Keratinocyte (primary cell): ENCODE results near the gene DCAF15. TPM values are rescaled to one million over a fixed set of nuclear protein-coding genes. Genes with fewer than 3 reads are reported as not detected.

Experiments
- DNase-seq: peaks from one replicate; pipeline ENCODE4 v3.0.0-alpha.2; 2011; ENCODE audit warnings: low read depth, missing footprints, low spot score
- FAIRE-seq: peaks from 2 replicates; lab custom pipeline; 2011; peaks lifted over from hg19 to GRCh38; lab: Jason Lieb, UNC
- H2AFZ ChIP-seq: 2 replicates; pipeline ENCODE4 v1.6.0; 2012; ENCODE audit warnings: low read length, control low read depth, inconsistent platforms; ENCODE audit not compliant: control insufficient read depth
- H3K27ac ChIP-seq: 2 replicates; pipeline ENCODE4 v1.5.1; 2011; ENCODE audit warnings: low read length; ENCODE audit not compliant: control insufficient read depth, insufficient read depth
- H3K27me3 ChIP-seq: 3 replicates; pipeline ENCODE4 v1.6.0; 2011; ENCODE audit warnings: low read length; ENCODE audit not compliant: control insufficient read depth, insufficient read depth; ENCODE audit errors: extremely low read depth
- H3K36me3 ChIP-seq, 2 experiments: 2 replicates in 1 of 2; 3 replicates in 1 of 2; pipeline ENCODE4 v1.5.1; 2011; ENCODE audit warnings: low read length in 2 of 2, mild to moderate bottlenecking in 1 of 2; ENCODE audit not compliant: control insufficient read depth in 2 of 2, insufficient read depth in 2 of 2; ENCODE audit errors: extremely low read depth in 1 of 2
- H3K4me1 ChIP-seq: 3 replicates; pipeline ENCODE4 v1.5.1; 2011; ENCODE audit warnings: low read length; ENCODE audit not compliant: control insufficient read depth, insufficient read depth; ENCODE audit errors: extremely low read depth
- H3K4me2 ChIP-seq: 3 replicates; pipeline ENCODE4 v1.6.0; 2011; ENCODE audit warnings: low read depth, low read length; ENCODE audit not compliant: control insufficient read depth, insufficient read depth; ENCODE audit errors: extremely low read depth
- H3K4me3 ChIP-seq, 3 experiments: fragments of 200-600 bp in 1 of 3; sonication (generic) in 1 of 3; 2 replicates in 2 of 3; 3 replicates in 1 of 3; pipeline ENCODE4 v1.5.1; 2011 to 2016; ENCODE audit warnings: low read length in 3 of 3, mild to moderate bottlenecking in 3 of 3, control low read depth in 2 of 3, inconsistent platforms in 1 of 3, low read depth in 1 of 3, mixed read lengths in 1 of 3, mixed run types in 1 of 3, moderate library complexity in 1 of 3; ENCODE audit not compliant: control insufficient read depth in 2 of 3, insufficient read depth in 2 of 3; ENCODE audit errors: extremely low read depth in 1 of 3
- H3K79me2 ChIP-seq: 2 replicates; pipeline ENCODE4 v1.6.0; 2012; ENCODE audit warnings: low read length; ENCODE audit not compliant: control insufficient read depth, insufficient read depth
- H3K9ac ChIP-seq: 3 replicates; pipeline ENCODE4 v1.6.0; 2011; ENCODE audit warnings: low read length; ENCODE audit not compliant: control insufficient read depth, insufficient read depth; ENCODE audit errors: extremely low read depth
- H3K9me1 ChIP-seq: 3 replicates; pipeline ENCODE4 v1.6.0; 2011; ENCODE audit warnings: low read length; ENCODE audit not compliant: control insufficient read depth, insufficient read depth; ENCODE audit errors: extremely low read depth
- H3K9me3 ChIP-seq: 2 replicates; pipeline ENCODE4 v1.5.1; 2012; ENCODE audit warnings: low read depth, low read length; ENCODE audit not compliant: control insufficient read depth
- H4K20me1 ChIP-seq: 3 replicates; pipeline ENCODE4 v1.6.0; 2011; ENCODE audit warnings: low read length; ENCODE audit not compliant: control insufficient read depth, insufficient read depth; ENCODE audit errors: extremely low read depth
- EZH2 ChIP-seq: IDR thresholded peaks from one replicate; pipeline ENCODE4 v1.6.1; 2012; ENCODE audit warnings: inconsistent platforms, mild to moderate bottlenecking, low read length, moderate library complexity
- dilution Hi-C: fragments of 300-500 bp; cut with MboI; formaldehyde crosslinking; loops from one replicate; pipeline ENCODE4 v1.7.0; 2020; ENCODE audit warnings: low sequenced_read_pairs; ENCODE audit not compliant: extremely low pct_ligation_motif_present
- polyA plus RNA-seq, 5 experiments: library from polyadenylated mRNA; depleted of rRNA in 3 of 5; stranded (reverse) in 3 of 5; stranded (forward) in 1 of 5; unstranded in 1 of 5; fragments of >200 nt; gene quantifications; 1 replicate in 1 of 5; 2 replicates in 3 of 5; 3 replicates in 1 of 5; pipeline versions ENCODE4 v1.2.1 to v1.2.3, GENCODE V29; 2011 to 2012; ENCODE audit warnings: missing spikeins in 2 of 5, low read depth in 1 of 5, low replicate concordance in 1 of 5
- TF ChIP-seq, protein P1 (sequence below), 3 experiments: IDR thresholded peaks in 1 of 3; conservative IDR thresholded peaks in 1 of 3; optimal IDR thresholded peaks in 1 of 3; 2 replicates in 2 of 3; 3 replicates in 1 of 3; pipeline versions ENCODE3 to v1.5.1; 2011; ENCODE audit warnings: low read length in 3 of 3, mild to moderate bottlenecking in 3 of 3, moderate library complexity in 2 of 3, control low read depth in 1 of 3, inconsistent platforms in 1 of 3; ENCODE audit not compliant: insufficient read depth in 2 of 3; ENCODE audit errors: extremely low read depth in 1 of 3

DCAF15 gene
- polyA plus RNA-seq, 1 donor (not counting 4 experiments of a cell fraction or from before 2014, with no cell fraction given): 15.1 TPM

- H3K9me3 ChIP-seq: no peaks in the 10 kb centered on the region
These were observed 28.9 kb upstream of the DCAF15 start for GRCh38 chr19:13923194-13923987.

DNA sequence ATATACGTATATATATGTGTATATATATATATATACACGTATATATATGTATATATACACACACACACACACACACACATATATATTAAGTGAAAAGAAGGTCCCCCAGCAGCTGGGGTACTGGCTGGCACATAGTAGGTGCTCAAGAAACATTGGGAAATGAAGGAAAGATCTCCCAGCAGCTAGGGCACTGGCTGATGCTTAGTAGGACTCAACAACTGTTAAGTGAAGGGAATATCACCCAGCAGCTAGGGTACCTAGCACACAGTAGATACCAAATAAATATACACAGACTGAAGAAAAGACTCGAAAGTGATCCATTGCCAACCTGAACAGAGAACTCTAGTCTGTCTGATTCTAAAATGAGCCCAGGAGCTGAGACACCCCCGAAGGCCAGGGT lies 26.3 kb upstream of the DCAF15 start:
- dilution Hi-C loops: no loop called here
- H3K36me3 ChIP-seq: peaks cover 18 to 23% of the 10 kb centered on the region in 2 experiments

More at GRCh38 chr19:13923194-13923987, 28.9 kb upstream of the DCAF15 start:
- Histone ChIP-seq H3K9ac (no peak overlapping the region), H3K27ac (no peak overlapping the region), H3K4me1 (no peaks in the 10 kb centered on the region), H3K9me1 (no peaks in the 10 kb centered on the region), H3K79me2 (no peaks in the 10 kb centered on the region), H3K36me3 (peaks cover 26 to 27% of the 10 kb centered on the region in 2 experiments), H4K20me1 (no peaks in the 10 kb centered on the region), H3K4me3 (no peak overlapping the region), H2AFZ (no peak overlapping the region), H3K27me3 (no peaks in the 10 kb centered on the region), H3K4me2 (no peak overlapping the region)
- TF ChIP-seq EZH2: no peak
- TF ChIP-seq, protein P1, sequence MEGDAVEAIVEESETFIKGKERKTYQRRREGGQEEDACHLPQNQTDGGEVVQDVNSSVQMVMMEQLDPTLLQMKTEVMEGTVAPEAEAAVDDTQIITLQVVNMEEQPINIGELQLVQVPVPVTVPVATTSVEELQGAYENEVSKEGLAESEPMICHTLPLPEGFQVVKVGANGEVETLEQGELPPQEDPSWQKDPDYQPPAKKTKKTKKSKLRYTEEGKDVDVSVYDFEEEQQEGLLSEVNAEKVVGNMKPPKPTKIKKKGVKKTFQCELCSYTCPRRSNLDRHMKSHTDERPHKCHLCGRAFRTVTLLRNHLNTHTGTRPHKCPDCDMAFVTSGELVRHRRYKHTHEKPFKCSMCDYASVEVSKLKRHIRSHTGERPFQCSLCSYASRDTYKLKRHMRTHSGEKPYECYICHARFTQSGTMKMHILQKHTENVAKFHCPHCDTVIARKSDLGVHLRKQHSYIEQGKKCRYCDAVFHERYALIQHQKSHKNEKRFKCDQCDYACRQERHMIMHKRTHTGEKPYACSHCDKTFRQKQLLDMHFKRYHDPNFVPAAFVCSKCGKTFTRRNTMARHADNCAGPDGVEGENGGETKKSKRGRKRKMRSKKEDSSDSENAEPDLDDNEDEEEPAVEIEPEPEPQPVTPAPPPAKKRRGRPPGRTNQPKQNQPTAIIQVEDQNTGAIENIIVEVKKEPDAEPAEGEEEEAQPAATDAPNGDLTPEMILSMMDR (optimal IDR thresholded peaks at IDR 0.05 in 1 of 3, IDR thresholded peaks at IDR 0.05 in 1 of 3, conservative IDR thresholded peaks at IDR 0.05 in 1 of 3; ENCODE audit: extremely low read depth in 1 of 3, insufficient read depth in 2 of 3, low read length in 3 of 3): no peak
- FAIRE-seq (no peak), DNase-seq (no peak)
- dilution Hi-C loops: no loop called here

More for the DNA sequence above, 26.3 kb upstream of the DCAF15 start:
- H3K27me3 ChIP-seq: no peaks in the 10 kb centered on the region
- H4K20me1 ChIP-seq: no peaks in the 10 kb centered on the region
- no peaks in the 10 kb centered on the region for H3K9me1 ChIP-seq
- no peak overlapping the region for H2AFZ ChIP-seq
- H3K4me1 ChIP-seq: no peaks in the 10 kb centered on the region
- H3K9me3 ChIP-seq: no peaks in the 10 kb centered on the region
- DNase-seq (no peak), FAIRE-seq (no peak)
- TF ChIP-seq, protein P1 (optimal IDR thresholded peaks at IDR 0.05 in 1 of 3, IDR thresholded peaks at IDR 0.05 in 1 of 3, conservative IDR thresholded peaks at IDR 0.05 in 1 of 3; ENCODE audit: extremely low read depth in 1 of 3, insufficient read depth in 2 of 3, low read length in 3 of 3): no peak
- no peak for TF ChIP-seq EZH2
- no peak overlapping the region for H3K4me3 ChIP-seq
- H3K79me2 ChIP-seq: no peaks in the 10 kb centered on the region
- H3K4me2 ChIP-seq: no peak overlapping the region
- H3K9ac ChIP-seq: no peak overlapping the region
- no peak overlapping the region for H3K27ac ChIP-seq
